ENCODE results near the gene FSTL4.

FSTL4 gene

GRCh38 chr5:133321833-133322420, 290.4 kb downstream of the FSTL4 start:
- DNase-seq (ENCODE audit: low spot score), result no peak

GRCh38 chr5:133321286-133321832, 291.0 kb downstream of the FSTL4 start:
- DNase-seq (ENCODE audit: low spot score), result no peak

- no peak for DNase-seq (ENCODE audit: low spot score)
These were observed 292.3 kb downstream of the FSTL4 start for GRCh38 chr5:133319905-133320520.

GRCh38 chr5:133319244-133319643, 293.1 kb downstream of the FSTL4 start:
- DNase-seq (ENCODE audit: low spot score), result no peak

- no peak for DNase-seq (ENCODE audit: low spot score)
These were observed 294.8 kb downstream of the FSTL4 start for GRCh38 chr5:133317558-133317957.

GRCh38 chr5:133316346-133317343, 295.7 kb downstream of the FSTL4 start:
- no peak for DNase-seq (ENCODE audit: low spot score)

- no peak for DNase-seq (ENCODE audit: low spot score)
These were observed 298.3 kb downstream of the FSTL4 start for GRCh38 chr5:133314086-133314485.

GRCh38 chr5:133311176-133311575, 301.2 kb downstream of the FSTL4 start:
- no peak for DNase-seq (ENCODE audit: low spot score)

GRCh38 chr5:133309984-133310621, 302.2 kb downstream of the FSTL4 start:
- DNase-seq (ENCODE audit: low spot score), result no peak

GRCh38 chr5:133309166-133309795, 303.1 kb downstream of the FSTL4 start:
- DNase-seq (ENCODE audit: low spot score), result no peak

GRCh38 chr5:133307275-133307674, 305.1 kb downstream of the FSTL4 start:
- DNase-seq (ENCODE audit: low spot score), result no peak

- no peak for DNase-seq (ENCODE audit: low spot score)
These were observed 307.6 kb downstream of the FSTL4 start for GRCh38 chr5:133304707-133305216.

GRCh38 chr5:133304178-133304577, 308.2 kb downstream of the FSTL4 start:
- DNase-seq (ENCODE audit: low spot score), result no peak

GRCh38 chr5:133303298-133303697, 309.0 kb downstream of the FSTL4 start:
- DNase-seq (ENCODE audit: low spot score), result no peak

- no peak for DNase-seq (ENCODE audit: low spot score)
These were observed 312.6 kb downstream of the FSTL4 start for GRCh38 chr5:133299728-133300127.

GRCh38 chr5:133299021-133299420, 313.3 kb downstream of the FSTL4 start:
- no peak for DNase-seq (ENCODE audit: low spot score)

- no peak for DNase-seq (ENCODE audit: low spot score)
These were observed 313.9 kb downstream of the FSTL4 start for GRCh38 chr5:133298447-133298846.

GRCh38 chr5:133297293-133297692, 315.0 kb downstream of the FSTL4 start:
- DNase-seq (ENCODE audit: low spot score), result no peak

GRCh38 chr5:133296624-133297023, 315.7 kb downstream of the FSTL4 start:
- DNase-seq (ENCODE audit: low spot score), result no peak

- no peak for DNase-seq (ENCODE audit: low spot score)
These were observed 316.8 kb downstream of the FSTL4 start for GRCh38 chr5:133295520-133295919.

GRCh38 chr5:133294380-133294779, 318.0 kb downstream of the FSTL4 start:
- no peak for DNase-seq (ENCODE audit: low spot score)

Measured in AG08396 (cell line).